ENCODE results near the gene ANKRD10.

Gene ANKRD10

GRCh38 chr13:110932588-110932987, 17.7 kb upstream of the ANKRD10 start:
- TF ChIP-seq SPI1 (IDR thresholded peaks at IDR 0.05; ENCODE audit: borderline replicate concordance, low read depth), result no peak
- no peak for TF ChIP-seq REST (IDR thresholded peaks at IDR 0.05; ENCODE audit: insufficient replicate concordance, low read depth)
- no peak for TF ChIP-seq GABPA (IDR thresholded peaks at IDR 0.05; ENCODE audit: low read depth)
- no peak for TF ChIP-seq CTCF (IDR thresholded peaks at IDR 0.05; ENCODE audit: insufficient read depth, low read length)
- no peak for TF ChIP-seq POLR2AphosphoS5 (IDR thresholded peaks at IDR 0.05; ENCODE audit: low read depth)
- Histone ChIP-seq H3K4me3 (replicated peaks; ENCODE audit: insufficient read depth, low read length) (no peak overlapping the region), H3K27ac (replicated peaks) (no peak overlapping the region), H3K27me3 (ENCODE audit: insufficient read depth, poor library complexity, severe bottlenecking) (no peaks in the 10 kb centered on the region)
- DNase-seq (ENCODE audit: low read depth in 1 of 2, low spot score in 1 of 2), result no peak

- H3K27ac ChIP-seq (replicated peaks), result no peak overlapping the region
- TF ChIP-seq GABPA (IDR thresholded peaks at IDR 0.05; ENCODE audit: low read depth) (peak; percentile 60; the same call in 1 of the 2 replicates), REST (IDR thresholded peaks at IDR 0.05; ENCODE audit: insufficient replicate concordance, low read depth) (no peak)
- H3K27me3 ChIP-seq (ENCODE audit: insufficient read depth, poor library complexity, severe bottlenecking), result no peaks in the 10 kb centered on the region
- no peak overlapping the region for H3K4me3 ChIP-seq (replicated peaks; ENCODE audit: insufficient read depth, low read length)
- no peak for DNase-seq (ENCODE audit: low read depth in 1 of 2, low spot score in 1 of 2)
Measured at GRCh38 chr13:110929104-110929777, 14.4 kb upstream of the ANKRD10 start.

GRCh38 chr13:110925023-110925612, 10.2 kb upstream of the ANKRD10 start:
- TF ChIP-seq POLR2AphosphoS5 (IDR thresholded peaks at IDR 0.05; ENCODE audit: low read depth) (no peak), GABPA (IDR thresholded peaks at IDR 0.05; ENCODE audit: low read depth) (no peak), SPI1 (IDR thresholded peaks at IDR 0.05; ENCODE audit: borderline replicate concordance, low read depth) (no peak), CTCF (IDR thresholded peaks at IDR 0.05; ENCODE audit: insufficient read depth, low read length) (no peak), REST (IDR thresholded peaks at IDR 0.05; ENCODE audit: insufficient replicate concordance, low read depth) (no peak)
- H3K4me3 ChIP-seq (replicated peaks; ENCODE audit: insufficient read depth, low read length), result no peak overlapping the region
- H3K27ac ChIP-seq (replicated peaks), result no peak overlapping the region
- H3K27me3 ChIP-seq (ENCODE audit: insufficient read depth, poor library complexity, severe bottlenecking), result peaks cover 19% of the 10 kb centered on the region
- DNase-seq (ENCODE audit: low read depth in 1 of 2, low spot score in 1 of 2), result no peak

Data from HL-60 (cell line).